Choroid plexus epithelial cell (primary cell): Measurements from ENCODE around the gene ARHGAP8.
A peak's percentile ranks its signal among the peaks of the same experiment; 100 is the strongest.

ENCODE experiments used
- DNase-seq: peaks from one replicate; pipeline ENCODE4 v3.0.0-alpha.2; 2010; ENCODE audit warnings: low read depth
- H3K4me3 ChIP-seq: 2 replicates; pipeline ENCODE4 v1.5.1; 2011; ENCODE audit warnings: low read depth, mild to moderate bottlenecking, control low read depth, low read length, moderate library complexity
- CTCF ChIP-seq: conservative IDR thresholded peaks from 2 replicates; pipeline ENCODE4 v1.5.1; 2011; ENCODE audit warnings: low read depth, mild to moderate bottlenecking, control low read depth, inconsistent platforms, low read length, moderate library complexity

ARHGAP8 gene

GRCh38 chr22:44748524-44748923, 3.9 kb upstream of the ARHGAP8 start:
- TF ChIP-seq CTCF, result no peak
- H3K4me3 ChIP-seq, result no peak overlapping the region
- no peak for DNase-seq

- DNase-seq, result no peak
- no peak for TF ChIP-seq CTCF
- no peak overlapping the region for H3K4me3 ChIP-seq
Measured at GRCh38 chr22:44750481-44750880, 1.9 kb upstream of the ARHGAP8 start.

- H3K4me3 ChIP-seq, result no peak overlapping the region
- DNase-seq, result peak; percentile 83
- no peak for TF ChIP-seq CTCF
Measured at GRCh38 chr22:44753189-44754042, 1.0 kb downstream of the ARHGAP8 start.

- no peak overlapping the region for H3K4me3 ChIP-seq
- no peak for TF ChIP-seq CTCF
- DNase-seq, result no peak
Measured at GRCh38 chr22:44754998-44755397, 2.6 kb downstream of the ARHGAP8 start.

- TF ChIP-seq CTCF, result no peak
- no peak overlapping the region for H3K4me3 ChIP-seq
- DNase-seq, result no peak
Measured at GRCh38 chr22:44755417-44755816, 3.0 kb downstream of the ARHGAP8 start.

- H3K4me3 ChIP-seq, result no peak overlapping the region
- no peak for TF ChIP-seq CTCF
- no peak for DNase-seq
Measured at GRCh38 chr22:44755956-44756361, 3.6 kb downstream of the ARHGAP8 start.
